ENCODE measurements around the gene DUSP16. TPM values are rescaled to one million over a fixed set of nuclear protein-coding genes. Genes with fewer than 3 reads are reported as not detected.

DUSP16 gene
- polyA plus RNA-seq, 2 donors = 6.3 to 9.2 TPM

DNA sequence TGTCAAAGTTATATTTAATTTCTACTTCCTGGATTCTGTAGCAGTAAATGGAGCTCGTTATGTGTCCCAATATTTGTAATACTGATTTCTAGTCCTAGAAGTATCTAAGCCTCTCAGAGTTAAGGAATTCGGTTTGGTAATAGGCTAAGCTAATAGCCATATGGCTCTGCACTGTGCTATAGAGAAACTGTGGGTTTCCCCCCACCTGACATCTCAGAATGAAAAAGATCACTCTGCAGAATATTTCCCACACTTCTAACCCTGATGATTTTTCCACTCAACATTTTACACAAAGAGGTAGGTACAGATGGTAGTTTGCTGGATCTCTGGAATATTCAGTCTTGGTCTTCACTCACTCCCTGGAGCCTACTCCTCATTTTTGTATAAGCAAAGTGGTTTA is 134.6 kb downstream of the DUSP16 start:
- no peak overlapping the region for H3K4me3 ChIP-seq (ENCODE audit: low read depth in 1 of 2, low read length in 2 of 2)
- H3K27me3 ChIP-seq (ENCODE audit: control insufficient read depth in 1 of 2, insufficient read depth in 2 of 2, low read length in 2 of 2) = no peaks in the 10 kb centered on the region
- no peaks in the 10 kb centered on the region for H3K4me1 ChIP-seq (ENCODE audit: control insufficient read depth in 2 of 2, insufficient read depth in 2 of 2, low read length in 1 of 2)
- no peak overlapping the region for H3K27ac ChIP-seq (ENCODE audit: low read depth in 2 of 2, low read length in 1 of 2)
- no peaks in the 10 kb centered on the region for H3K36me3 ChIP-seq (ENCODE audit: control insufficient read depth in 2 of 2, insufficient read depth in 2 of 2, low read length in 1 of 2)
- 75 to 78% methylated on average over 2 of the region's 2 CpGs for WGBS, 2 donors
- no peaks in the 10 kb centered on the region for H3K9me3 ChIP-seq (ENCODE audit: control insufficient read depth in 2 of 2, insufficient read depth in 1 of 2, low read depth in 1 of 2, low read length in 1 of 2)

DNA sequence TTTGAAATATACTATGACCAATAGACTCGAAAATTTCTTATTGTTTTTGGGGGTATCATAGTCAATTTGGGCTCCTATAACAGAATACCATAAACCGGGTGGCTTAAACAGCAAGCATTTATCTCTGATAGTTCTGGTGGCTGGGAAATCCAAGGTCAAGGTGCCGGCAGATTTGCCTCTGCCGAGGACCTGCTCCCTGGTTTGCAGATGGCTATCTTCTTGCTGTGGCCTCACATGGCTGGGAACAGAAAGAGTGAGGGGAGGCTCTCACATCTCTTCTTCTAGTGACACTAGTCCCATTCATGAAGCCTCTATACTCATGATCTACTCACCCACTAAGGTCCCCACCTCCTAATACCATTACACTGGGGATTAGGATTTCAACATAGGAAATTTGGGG is 135.1 kb downstream of the DUSP16 start:
- H3K27me3 ChIP-seq (ENCODE audit: control insufficient read depth in 1 of 2, insufficient read depth in 2 of 2, low read length in 2 of 2) = no peaks in the 10 kb centered on the region
- no peaks in the 10 kb centered on the region for H3K4me1 ChIP-seq (ENCODE audit: control insufficient read depth in 2 of 2, insufficient read depth in 2 of 2, low read length in 1 of 2)
- no peak overlapping the region for H3K4me3 ChIP-seq (ENCODE audit: low read depth in 1 of 2, low read length in 2 of 2)
- 83 to 96% methylated on average over 4 of the region's 4 CpGs for WGBS, 2 donors
- H3K9me3 ChIP-seq (ENCODE audit: control insufficient read depth in 2 of 2, insufficient read depth in 1 of 2, low read depth in 1 of 2, low read length in 1 of 2) = no peaks in the 10 kb centered on the region
- H3K27ac ChIP-seq (ENCODE audit: low read depth in 2 of 2, low read length in 1 of 2) = no peak overlapping the region
- no peaks in the 10 kb centered on the region for H3K36me3 ChIP-seq (ENCODE audit: control insufficient read depth in 2 of 2, insufficient read depth in 2 of 2, low read length in 1 of 2)

DNA sequence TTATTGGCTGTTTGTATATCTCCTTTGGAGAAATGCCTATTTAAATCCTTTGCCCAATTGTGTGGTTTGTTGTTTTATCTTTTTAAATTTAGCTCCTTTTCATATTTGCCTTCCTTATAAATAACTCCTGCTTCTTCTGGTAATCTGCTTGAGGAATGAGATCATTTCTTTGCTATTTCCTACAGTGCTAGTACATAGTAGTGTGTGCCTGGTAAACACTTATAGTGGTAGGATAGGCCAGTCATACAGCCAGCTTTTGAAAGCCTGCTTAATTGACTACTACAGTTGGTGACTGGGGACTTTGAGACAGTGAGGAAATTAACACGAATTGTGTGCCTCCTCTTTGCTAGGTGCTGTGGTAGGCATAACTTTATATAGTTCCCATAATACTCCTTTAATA is 137.0 kb downstream of the DUSP16 start:
- no peaks in the 10 kb centered on the region for H3K27me3 ChIP-seq (ENCODE audit: control insufficient read depth in 1 of 2, insufficient read depth in 2 of 2, low read length in 2 of 2)
- WGBS, 2 donors = 62 to 75% methylated on average over 1 of the region's 1 CpG
- H3K36me3 ChIP-seq (ENCODE audit: control insufficient read depth in 2 of 2, insufficient read depth in 2 of 2, low read length in 1 of 2) = no peaks in the 10 kb centered on the region
- no peaks in the 10 kb centered on the region for H3K4me1 ChIP-seq (ENCODE audit: control insufficient read depth in 2 of 2, insufficient read depth in 2 of 2, low read length in 1 of 2)
- no peaks in the 10 kb centered on the region for H3K9me3 ChIP-seq (ENCODE audit: control insufficient read depth in 2 of 2, insufficient read depth in 1 of 2, low read depth in 1 of 2, low read length in 1 of 2)
- no peak overlapping the region for H3K27ac ChIP-seq (ENCODE audit: low read depth in 2 of 2, low read length in 1 of 2)
- H3K4me3 ChIP-seq (ENCODE audit: low read depth in 1 of 2, low read length in 2 of 2) = no peak overlapping the region

DNA sequence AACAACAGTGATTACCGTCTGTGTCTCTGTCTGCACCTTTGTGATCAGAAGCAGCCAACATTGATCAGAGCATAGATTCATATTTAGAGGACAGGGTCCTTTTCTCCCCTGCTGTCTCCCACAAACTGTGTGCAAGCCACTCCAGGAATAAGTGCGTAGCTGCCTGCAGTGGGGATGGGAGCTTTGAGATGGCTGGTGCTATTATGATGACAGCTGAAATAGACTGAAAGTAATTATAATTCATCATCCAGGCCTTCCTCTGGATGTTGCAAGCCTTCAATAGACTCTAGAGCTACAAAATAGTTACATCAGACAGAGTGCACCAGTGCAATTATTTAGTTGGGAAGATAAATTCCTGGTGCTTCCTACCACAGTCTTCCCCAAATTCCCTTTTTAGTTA is 137.7 kb downstream of the DUSP16 start:
- Histone ChIP-seq H3K36me3 (ENCODE audit: control insufficient read depth in 2 of 2, insufficient read depth in 2 of 2, low read length in 1 of 2) (no peaks in the 10 kb centered on the region), H3K4me3 (ENCODE audit: low read depth in 1 of 2, low read length in 2 of 2) (no peak overlapping the region), H3K27me3 (ENCODE audit: control insufficient read depth in 1 of 2, insufficient read depth in 2 of 2, low read length in 2 of 2) (no peaks in the 10 kb centered on the region), H3K4me1 (ENCODE audit: control insufficient read depth in 2 of 2, insufficient read depth in 2 of 2, low read length in 1 of 2) (no peaks in the 10 kb centered on the region), H3K27ac (ENCODE audit: low read depth in 2 of 2, low read length in 1 of 2) (no peak overlapping the region), H3K9me3 (ENCODE audit: control insufficient read depth in 2 of 2, insufficient read depth in 1 of 2, low read depth in 1 of 2, low read length in 1 of 2) (no peaks in the 10 kb centered on the region)
- WGBS, 2 donors = 64 to 92% methylated on average over 2 of the region's 2 CpGs

Other genes starting within 250 kb of the DUSP16 start
- 10 to 100 TPM; 13.7 to 26.5 TPM for gene MANSC1, start 212.6 kb downstream of the DUSP16 start, polyA plus RNA-seq
- 10 to 100 TPM in 1 of 2 donors, 1 to 10 TPM in 1; 2.6 to 11.1 TPM for gene BORCS5, start 205.8 kb downstream of the DUSP16 start, polyA plus RNA-seq
- 1 to 10 TPM; 5.5 to 8.1 TPM for gene CREBL2, start 49.0 kb upstream of the DUSP16 start, polyA plus RNA-seq
- gene GPR19, start 133.3 kb upstream of the DUSP16 start, polyA plus RNA-seq = under 1 TPM; 0.20 to 0.24 TPM
- gene CDKN1B, start 154.5 kb upstream of the DUSP16 start, polyA plus RNA-seq = 10 to 100 TPM; 17.5 to 26.2 TPM
- 1 to 10 TPM in 1 of 2 donors, under 1 TPM in 1; 0.77 to 2.4 TPM for gene APOLD1, start 222.8 kb upstream of the DUSP16 start, polyA plus RNA-seq